ENCODE data around the gene HSPB6. TPM values are rescaled to one million over a fixed set of nuclear protein-coding genes. Genes with fewer than 3 reads are reported as not detected.

The HSPB6 gene
- total RNA-seq, 4 donors from 2014 or later, result 107 to 203 (median 128) TPM

DNA sequence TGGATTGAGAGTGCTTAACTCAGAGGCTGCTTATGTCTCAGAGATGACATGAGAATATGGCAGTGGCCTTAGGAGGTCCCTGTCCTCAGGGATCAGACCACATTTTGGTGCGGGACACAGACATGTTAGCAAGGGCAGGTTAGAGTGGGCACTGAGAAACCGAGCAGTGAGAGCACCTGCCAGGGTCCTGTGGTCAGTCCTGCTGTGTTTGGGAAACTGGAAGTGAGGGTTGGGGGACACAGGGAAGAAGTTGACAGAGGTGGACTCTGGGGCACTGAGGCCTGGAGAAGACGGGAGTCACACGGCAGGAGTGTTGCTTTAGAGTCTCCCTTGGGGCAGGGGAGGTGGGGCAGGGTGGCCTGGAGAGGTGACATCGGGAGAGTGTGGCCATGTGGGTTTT, 21.9 kb downstream of the HSPB6 start:
- ATAC-seq (ENCODE audit: low FRiP score) (no peak), DNase-seq (ENCODE audit: low spot score) (no peak)
- no peak for TF ChIP-seq CTCF (IDR thresholded peaks at IDR 0.05)

DNA sequence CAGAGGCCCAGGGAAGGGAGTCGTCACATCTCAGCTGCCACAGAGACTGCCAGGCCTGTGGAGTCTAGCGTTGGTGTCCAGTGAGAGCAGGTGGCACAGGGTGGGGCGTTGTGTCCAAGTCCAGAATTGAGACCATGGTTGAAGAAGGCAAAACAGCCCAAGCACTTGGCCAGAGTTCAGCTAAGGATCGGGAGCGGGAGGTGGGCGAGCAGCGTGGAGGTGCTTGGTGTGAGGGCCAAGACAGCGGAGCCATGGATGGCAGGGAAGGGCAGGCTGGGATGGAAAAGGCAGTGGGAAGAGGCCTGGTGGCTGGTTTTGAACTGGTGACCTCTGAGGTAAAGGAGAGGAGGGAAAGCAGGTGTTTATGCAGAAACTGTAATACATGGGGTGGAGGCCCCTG, 22.6 kb downstream of the HSPB6 start:
- ATAC-seq (ENCODE audit: low FRiP score) (no peak), DNase-seq (ENCODE audit: low spot score) (no peak)
- TF ChIP-seq CTCF (IDR thresholded peaks at IDR 0.05), result no peak

- DNase-seq (ENCODE audit: low spot score) (no peak), ATAC-seq (ENCODE audit: low FRiP score) (no peak)
- no peak for TF ChIP-seq CTCF (IDR thresholded peaks at IDR 0.05)
Measured at GRCh38 chr19:35733180-35734125, 23.4 kb downstream of the HSPB6 start.

GRCh38 chr19:35732540-35733179, 24.2 kb downstream of the HSPB6 start:
- TF ChIP-seq CTCF (IDR thresholded peaks at IDR 0.05), result no peak
- no peak for DNase-seq (ENCODE audit: low spot score)
- no peak for ATAC-seq (ENCODE audit: low FRiP score)

DNA sequence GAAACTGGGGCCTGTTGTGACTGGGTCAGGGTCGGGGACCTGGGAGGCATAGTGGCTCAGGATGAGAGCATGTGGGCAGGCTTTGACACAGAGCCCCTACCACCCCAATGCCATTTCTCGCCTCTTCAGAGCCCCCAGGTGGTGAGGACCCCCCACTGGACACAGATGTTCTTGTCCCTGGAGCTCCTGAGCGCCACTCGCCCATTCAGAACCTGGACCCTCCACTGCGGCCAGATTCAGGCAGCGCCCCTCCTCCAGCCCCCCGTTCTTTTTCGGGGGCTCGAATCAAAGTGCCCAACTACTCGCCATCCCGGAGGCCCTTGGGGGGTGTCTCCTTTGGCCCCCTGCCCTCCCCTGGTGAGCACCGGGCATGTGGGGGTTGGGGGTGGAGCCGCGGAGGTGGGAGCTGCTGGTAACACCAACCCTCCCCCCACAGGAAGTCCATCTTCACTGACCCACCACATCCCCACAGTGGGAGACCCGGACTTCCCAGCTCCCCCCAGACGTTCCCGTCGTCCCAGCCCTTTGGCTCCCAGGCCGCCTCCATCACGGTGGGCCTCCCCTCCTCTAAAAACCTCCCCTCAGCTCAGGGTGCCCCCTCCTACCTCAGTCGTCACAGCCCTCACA, 24.9 kb downstream of the HSPB6 start:
- ATAC-seq (ENCODE audit: low FRiP score), result no peak
- DNase-seq (ENCODE audit: low spot score), result no peak
- TF ChIP-seq CTCF (IDR thresholded peaks at IDR 0.05), result no peak

DNA sequence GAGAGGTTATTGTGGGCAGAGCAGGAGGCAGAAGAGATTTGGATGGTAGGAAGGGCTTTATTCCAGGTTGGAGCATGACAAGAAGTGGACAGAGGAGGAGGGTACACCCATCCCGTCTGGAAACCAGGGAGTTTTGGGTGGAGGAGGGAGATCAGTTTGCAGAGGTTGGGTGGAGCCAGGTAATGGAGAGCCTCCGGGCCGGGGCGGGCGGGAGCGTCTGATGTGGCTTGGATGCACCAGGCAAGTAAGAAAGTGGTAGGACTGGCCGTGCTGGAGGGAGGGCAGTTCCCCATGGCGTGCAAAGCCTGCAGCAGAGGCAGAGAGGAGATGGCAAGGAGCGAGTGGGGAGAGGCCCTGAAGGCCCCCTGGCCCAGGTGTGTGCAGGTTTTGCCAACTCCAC, 25.5 kb downstream of the HSPB6 start:
- ATAC-seq (ENCODE audit: low FRiP score) (no peak), DNase-seq (ENCODE audit: low spot score) (no peak)
- TF ChIP-seq CTCF (IDR thresholded peaks at IDR 0.05), result no peak
